ENCODE data around the gene CSAG2. TPM values are rescaled to one million over a fixed set of nuclear protein-coding genes. Genes with fewer than 3 reads are reported as not detected.
"Not testable (repeated sequence)": the region's sequence is repeated elsewhere in the genome, so short reads cannot be mapped to it uniquely, and the experiment has no call there.

CSAG2 gene
- total RNA-seq = 0.38 TPM in 1 of 2 replicates, not detected in the other
- long read RNA-seq = 0 reads

- not testable (repeated sequence) for H3K27ac Mint-ChIP-seq; H3K4me3 Mint-ChIP-seq (ENCODE audit: low read depth); H3K36me3 Mint-ChIP-seq (ENCODE audit: insufficient read depth); H3K27me3 Mint-ChIP-seq; DNase-seq (ENCODE audit: low spot score, unreplicated experiment); H3K9me3 Mint-ChIP-seq (ENCODE audit: low read depth); H3K4me1 Mint-ChIP-seq (ENCODE audit: low read depth)
Measured at GRCh38 chrX:152709173-152709572, at the start of gene CSAG2. CSAG2 (minus strand) TSS chrX:152709273; CDS start chrX:152709112, 161 bp downstream.

- not testable (repeated sequence) for H3K27me3 Mint-ChIP-seq; H3K36me3 Mint-ChIP-seq (ENCODE audit: insufficient read depth); DNase-seq (ENCODE audit: low spot score, unreplicated experiment); H3K4me3 Mint-ChIP-seq (ENCODE audit: low read depth); H3K9me3 Mint-ChIP-seq (ENCODE audit: low read depth); H3K4me1 Mint-ChIP-seq (ENCODE audit: low read depth); H3K27ac Mint-ChIP-seq
Measured at GRCh38 chrX:152754871-152755270, 45.8 kb upstream of the CSAG2 start.

- H3K4me3 Mint-ChIP-seq (ENCODE audit: low read depth); H3K9me3 Mint-ChIP-seq (ENCODE audit: low read depth); H3K27ac Mint-ChIP-seq; H3K36me3 Mint-ChIP-seq (ENCODE audit: insufficient read depth); H3K4me1 Mint-ChIP-seq (ENCODE audit: low read depth); H3K27me3 Mint-ChIP-seq; DNase-seq (ENCODE audit: low spot score, unreplicated experiment): not testable (repeated sequence)
Measured at GRCh38 chrX:152753686-152754650, 44.9 kb upstream of the CSAG2 start, which contains the start of gene MAGEA2. MAGEA2 (minus strand) TSS chrX:152753842; CDS start chrX:152751363, 2,479 bp downstream.

- H3K27ac Mint-ChIP-seq = no peak overlapping the region
- TF ChIP-seq CTCF (IDR thresholded peaks at IDR 0.05; ENCODE audit: unreplicated experiment) = no peak
- H3K4me3 Mint-ChIP-seq (ENCODE audit: low read depth) = no peak overlapping the region
- no peaks in the 10 kb centered on the region for H3K36me3 Mint-ChIP-seq (ENCODE audit: insufficient read depth)
- H3K27me3 Mint-ChIP-seq = no peaks in the 10 kb centered on the region
- no peak for DNase-seq (ENCODE audit: low spot score, unreplicated experiment)
- no peaks in the 10 kb centered on the region for H3K4me1 Mint-ChIP-seq (ENCODE audit: low read depth)
- peaks cover 13% of the 10 kb centered on the region for H3K9me3 Mint-ChIP-seq (ENCODE audit: low read depth)
Measured at GRCh38 chrX:152738560-152738959, 29.5 kb upstream of the CSAG2 start.

GRCh38 chrX:152736528-152736927 is 27.5 kb upstream of the CSAG2 start:
- not testable (repeated sequence) for H3K4me1 Mint-ChIP-seq (ENCODE audit: low read depth); H3K27me3 Mint-ChIP-seq; H3K4me3 Mint-ChIP-seq (ENCODE audit: low read depth); H3K36me3 Mint-ChIP-seq (ENCODE audit: insufficient read depth); DNase-seq (ENCODE audit: low spot score, unreplicated experiment); H3K27ac Mint-ChIP-seq
- peaks cover 16% of the 10 kb centered on the region for H3K9me3 Mint-ChIP-seq (ENCODE audit: low read depth)

- H3K4me3 Mint-ChIP-seq (ENCODE audit: low read depth) = no peak overlapping the region
- no peak for DNase-seq (ENCODE audit: low spot score, unreplicated experiment)
- H3K9me3 Mint-ChIP-seq (ENCODE audit: low read depth) = peaks cover 18% of the 10 kb centered on the region
- no peaks in the 10 kb centered on the region for H3K27me3 Mint-ChIP-seq
- TF ChIP-seq CTCF (IDR thresholded peaks at IDR 0.05; ENCODE audit: unreplicated experiment) = no peak
- no peaks in the 10 kb centered on the region for H3K36me3 Mint-ChIP-seq (ENCODE audit: insufficient read depth)
- H3K27ac Mint-ChIP-seq = no peak overlapping the region
- H3K4me1 Mint-ChIP-seq (ENCODE audit: low read depth) = no peaks in the 10 kb centered on the region
Measured at GRCh38 chrX:152735860-152736511, 26.9 kb upstream of the CSAG2 start.

- no peaks in the 10 kb centered on the region for H3K36me3 Mint-ChIP-seq (ENCODE audit: insufficient read depth)
- no peak for TF ChIP-seq CTCF (IDR thresholded peaks at IDR 0.05; ENCODE audit: unreplicated experiment)
- peaks cover 15% of the 10 kb centered on the region for H3K9me3 Mint-ChIP-seq (ENCODE audit: low read depth)
- no peaks in the 10 kb centered on the region for H3K27me3 Mint-ChIP-seq
- no peak overlapping the region for H3K4me3 Mint-ChIP-seq (ENCODE audit: low read depth)
- no peak overlapping the region for H3K27ac Mint-ChIP-seq
- DNase-seq (ENCODE audit: low spot score, unreplicated experiment) = no peak
- no peaks in the 10 kb centered on the region for H3K4me1 Mint-ChIP-seq (ENCODE audit: low read depth)
Measured at GRCh38 chrX:152735101-152735500, 26.0 kb upstream of the CSAG2 start.

- peaks cover 18% of the 10 kb centered on the region for H3K9me3 Mint-ChIP-seq (ENCODE audit: low read depth)
- DNase-seq (ENCODE audit: low spot score, unreplicated experiment) = not testable (repeated sequence)
Measured at GRCh38 chrX:152734143-152734858, 25.2 kb upstream of the CSAG2 start.

More at GRCh38 chrX:152734143-152734858, 25.2 kb upstream of the CSAG2 start:
- H3K27ac Mint-ChIP-seq; H3K27me3 Mint-ChIP-seq; H3K4me3 Mint-ChIP-seq (ENCODE audit: low read depth); H3K4me1 Mint-ChIP-seq (ENCODE audit: low read depth); H3K36me3 Mint-ChIP-seq (ENCODE audit: insufficient read depth): not testable (repeated sequence)

All from progenitor cell of endocrine pancreas (in vitro differentiated cells).